BE2C (cell line): ENCODE data around the gene DOCK9.

ENCODE experiments used
- DNase-seq: peaks from one replicate; pipeline ENCODE4 v3.0.0-alpha.2; 2020
- H3K27me3 ChIP-seq: fragments of 250-450 bp; sonication (Bioruptor Pico); 2 replicates; pipeline ENCODE4 v1.5.1; 2020; ENCODE audit warnings: mild to moderate bottlenecking
- H3K36me3 ChIP-seq: fragments of 250-450 bp; sonication (Bioruptor Pico); 2 replicates; pipeline ENCODE4 v1.5.1; 2020; ENCODE audit warnings: mild to moderate bottlenecking
- H3K4me1 ChIP-seq: fragments of 250-450 bp; sonication (Bioruptor Pico); 2 replicates; pipeline ENCODE4 v1.5.1; 2020
- H3K4me3 ChIP-seq: 2 replicates; pipeline ENCODE4 v1.5.1; 2011; ENCODE audit warnings: low read depth, low read length
- H3K9me3 ChIP-seq: fragments of 250-450 bp; sonication (Bioruptor Pico); 2 replicates; pipeline ENCODE4 v1.5.1; 2020
- TF ChIP-seq, protein P1 (sequence below): IDR thresholded peaks from 2 replicates; pipeline ENCODE4 v1.5.1; 2012; ENCODE audit warnings: mild to moderate bottlenecking, low read depth, low read length

DOCK9 gene

DNA sequence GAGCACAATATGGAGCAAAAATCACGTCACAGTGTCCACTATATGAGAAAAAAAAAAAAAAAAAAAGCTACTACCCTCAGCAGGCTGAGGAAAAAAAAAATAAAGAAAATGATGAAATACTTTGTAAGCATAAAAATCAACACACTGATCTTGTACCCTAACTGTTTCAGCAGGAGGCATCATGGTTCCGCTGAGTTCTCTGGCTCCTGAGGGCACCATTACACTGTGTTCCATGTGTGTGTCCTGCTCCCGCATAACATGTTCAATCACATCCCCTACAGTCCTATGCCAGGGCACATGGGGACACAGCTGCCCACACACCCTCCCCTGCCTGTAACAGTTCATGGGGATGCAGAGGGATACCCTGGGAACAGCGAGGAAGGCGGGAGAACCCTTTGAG lies 33.5 kb downstream of the DOCK9 start:
- TF ChIP-seq, protein P1, sequence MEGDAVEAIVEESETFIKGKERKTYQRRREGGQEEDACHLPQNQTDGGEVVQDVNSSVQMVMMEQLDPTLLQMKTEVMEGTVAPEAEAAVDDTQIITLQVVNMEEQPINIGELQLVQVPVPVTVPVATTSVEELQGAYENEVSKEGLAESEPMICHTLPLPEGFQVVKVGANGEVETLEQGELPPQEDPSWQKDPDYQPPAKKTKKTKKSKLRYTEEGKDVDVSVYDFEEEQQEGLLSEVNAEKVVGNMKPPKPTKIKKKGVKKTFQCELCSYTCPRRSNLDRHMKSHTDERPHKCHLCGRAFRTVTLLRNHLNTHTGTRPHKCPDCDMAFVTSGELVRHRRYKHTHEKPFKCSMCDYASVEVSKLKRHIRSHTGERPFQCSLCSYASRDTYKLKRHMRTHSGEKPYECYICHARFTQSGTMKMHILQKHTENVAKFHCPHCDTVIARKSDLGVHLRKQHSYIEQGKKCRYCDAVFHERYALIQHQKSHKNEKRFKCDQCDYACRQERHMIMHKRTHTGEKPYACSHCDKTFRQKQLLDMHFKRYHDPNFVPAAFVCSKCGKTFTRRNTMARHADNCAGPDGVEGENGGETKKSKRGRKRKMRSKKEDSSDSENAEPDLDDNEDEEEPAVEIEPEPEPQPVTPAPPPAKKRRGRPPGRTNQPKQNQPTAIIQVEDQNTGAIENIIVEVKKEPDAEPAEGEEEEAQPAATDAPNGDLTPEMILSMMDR: no peak
- no peaks in the 10 kb centered on the region for H3K36me3 ChIP-seq
- no peaks in the 10 kb centered on the region for H3K4me1 ChIP-seq
- H3K27me3 ChIP-seq: no peaks in the 10 kb centered on the region
- no peak for DNase-seq
- H3K9me3 ChIP-seq: no peaks in the 10 kb centered on the region
- no peak overlapping the region for H3K4me3 ChIP-seq

- no peak overlapping the region for H3K4me3 ChIP-seq
- H3K27me3 ChIP-seq: no peaks in the 10 kb centered on the region
- no peaks in the 10 kb centered on the region for H3K36me3 ChIP-seq
- DNase-seq: no peak
- H3K9me3 ChIP-seq: no peaks in the 10 kb centered on the region
- H3K4me1 ChIP-seq: no peaks in the 10 kb centered on the region
- TF ChIP-seq, protein P1: no peak
These were observed 34.9 kb downstream of the DOCK9 start for GRCh38 chr13:98942997-98943396.

GRCh38 chr13:98942485-98942884 lies 35.4 kb downstream of the DOCK9 start:
- Histone ChIP-seq H3K9me3 (no peaks in the 10 kb centered on the region), H3K4me1 (no peaks in the 10 kb centered on the region), H3K4me3 (no peak overlapping the region), H3K27me3 (no peaks in the 10 kb centered on the region), H3K36me3 (no peaks in the 10 kb centered on the region)
- TF ChIP-seq, protein P1: no peak
- no peak for DNase-seq

DNA sequence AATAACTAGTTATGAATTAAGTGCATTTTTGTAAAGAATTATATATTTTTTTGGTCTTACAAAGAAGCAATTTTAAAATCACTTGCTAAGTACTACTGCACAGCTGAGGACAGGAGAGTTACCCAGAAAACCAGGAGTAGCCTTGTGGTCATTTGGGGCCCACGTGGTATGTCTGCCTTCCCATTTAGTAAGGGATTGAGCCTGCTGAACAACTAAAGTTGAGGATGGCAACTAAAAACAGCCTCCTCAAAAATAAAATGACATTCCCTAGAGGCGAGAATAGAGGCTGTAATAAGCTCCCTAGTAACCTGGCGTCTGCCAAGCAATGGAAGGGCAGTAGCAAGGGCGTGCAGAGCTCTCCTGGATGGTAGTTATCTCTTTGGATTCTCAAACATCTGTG lies 36.3 kb downstream of the DOCK9 start:
- no peaks in the 10 kb centered on the region for H3K9me3 ChIP-seq
- no peaks in the 10 kb centered on the region for H3K4me1 ChIP-seq
- TF ChIP-seq, protein P1: no peak
- no peak for DNase-seq
- H3K27me3 ChIP-seq: no peaks in the 10 kb centered on the region
- H3K4me3 ChIP-seq: no peak overlapping the region
- H3K36me3 ChIP-seq: no peaks in the 10 kb centered on the region

- no peak overlapping the region for H3K4me3 ChIP-seq
- no peaks in the 10 kb centered on the region for H3K9me3 ChIP-seq
- TF ChIP-seq, protein P1: no peak
- no peaks in the 10 kb centered on the region for H3K4me1 ChIP-seq
- no peak for DNase-seq
- no peaks in the 10 kb centered on the region for H3K27me3 ChIP-seq
- H3K36me3 ChIP-seq: no peaks in the 10 kb centered on the region
These were observed 36.7 kb downstream of the DOCK9 start for GRCh38 chr13:98941126-98941525.

DNA sequence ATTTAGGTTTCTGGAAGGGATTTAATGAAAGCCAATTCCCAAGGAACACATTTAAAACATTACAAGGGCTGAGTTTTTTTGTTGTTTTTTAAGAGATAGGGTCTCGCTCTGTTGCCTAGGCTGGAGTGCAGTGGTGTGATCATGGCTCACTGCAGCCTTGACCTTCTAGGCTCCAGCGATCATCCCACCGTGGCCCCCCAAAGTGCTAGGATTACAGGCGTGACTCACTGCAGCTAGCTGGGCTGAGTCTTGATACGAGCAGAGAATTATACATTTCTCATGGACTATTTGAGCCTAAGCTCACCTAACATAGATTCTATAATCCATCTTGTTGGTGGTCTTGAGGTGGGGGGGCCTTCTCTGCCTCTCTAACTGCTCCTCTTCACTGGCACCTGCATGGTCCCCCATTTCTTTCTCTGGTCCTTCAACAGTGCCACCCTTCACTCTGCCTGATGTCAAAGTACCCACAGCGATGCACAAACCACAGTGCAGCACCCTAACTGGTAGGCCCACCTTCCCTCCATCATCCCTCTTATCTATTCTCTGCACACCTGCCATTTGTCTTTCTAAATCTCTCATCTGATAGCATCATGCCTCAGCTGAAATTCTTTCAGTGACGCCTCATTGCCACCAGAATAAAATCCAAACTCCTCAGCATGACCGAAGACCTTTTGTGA lies 37.4 kb downstream of the DOCK9 start:
- Histone ChIP-seq H3K4me3 (no peak overlapping the region), H3K9me3 (no peaks in the 10 kb centered on the region), H3K36me3 (no peaks in the 10 kb centered on the region), H3K4me1 (no peaks in the 10 kb centered on the region), H3K27me3 (no peaks in the 10 kb centered on the region)
- TF ChIP-seq, protein P1: no peak
- DNase-seq: no peak
